ENCODE data around the gene USP6NL.

The USP6NL gene

DNA sequence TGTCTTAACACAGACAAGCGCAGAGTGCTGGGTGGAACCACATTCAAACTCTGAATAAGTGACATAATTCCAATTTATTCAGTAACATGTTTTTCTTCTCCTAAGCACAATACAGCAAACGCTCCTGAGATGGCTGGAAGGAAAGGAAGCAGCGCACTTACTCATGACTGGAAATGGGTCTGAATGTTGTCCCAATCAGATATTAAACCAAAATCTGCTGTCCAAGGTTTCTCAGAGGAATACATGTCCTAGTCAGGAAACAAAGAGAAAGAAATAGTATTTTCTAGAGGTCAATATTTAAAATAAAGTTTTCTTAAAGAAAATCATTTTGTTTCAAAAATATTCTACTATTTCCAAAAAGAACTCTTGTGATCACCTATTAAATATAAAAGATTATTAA, 14.0 kb downstream of the USP6NL start:
- Mint-ChIP-seq H3K36me3 (ENCODE audit: insufficient read depth) (no peaks in the 10 kb centered on the region), H3K4me3 (no peak overlapping the region), H3K27me3 (peaks cover 32 to 35% of the 10 kb centered on the region in 2 donors), H3K27ac (no peak overlapping the region), H3K4me1 (ENCODE audit: low read depth in 2 of 2) (peaks cover 0 to 2% of the 10 kb centered on the region in 2 donors), H3K9me3 (no peaks in the 10 kb centered on the region)
- ATAC-seq (replicated peaks) (no peak), DNase-seq (no peak)

DNA sequence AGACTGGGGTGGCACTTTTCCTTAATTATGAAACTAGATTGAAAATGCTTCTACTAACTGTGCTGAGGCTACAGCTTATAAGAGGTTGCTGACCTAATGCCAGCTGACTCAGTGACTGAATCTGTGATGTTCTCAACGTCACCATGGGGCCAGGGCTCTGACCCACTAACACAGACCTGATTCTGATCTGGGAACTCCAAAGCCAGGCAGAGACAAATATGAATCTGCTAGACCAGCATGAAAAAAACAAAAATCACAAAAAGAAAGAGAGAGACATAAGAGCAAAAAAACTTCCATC, 16.1 kb downstream of the USP6NL start:
- ATAC-seq (replicated peaks) (no peak), DNase-seq (no peak)
- Mint-ChIP-seq H3K4me3 (no peak overlapping the region), H3K27ac (no peak overlapping the region), H3K9me3 (no peaks in the 10 kb centered on the region), H3K36me3 (ENCODE audit: insufficient read depth) (no peaks in the 10 kb centered on the region), H3K27me3 (peaks cover 24 to 39% of the 10 kb centered on the region in 2 donors), H3K4me1 (ENCODE audit: low read depth in 2 of 2) (no peaks in the 10 kb centered on the region)

DNA sequence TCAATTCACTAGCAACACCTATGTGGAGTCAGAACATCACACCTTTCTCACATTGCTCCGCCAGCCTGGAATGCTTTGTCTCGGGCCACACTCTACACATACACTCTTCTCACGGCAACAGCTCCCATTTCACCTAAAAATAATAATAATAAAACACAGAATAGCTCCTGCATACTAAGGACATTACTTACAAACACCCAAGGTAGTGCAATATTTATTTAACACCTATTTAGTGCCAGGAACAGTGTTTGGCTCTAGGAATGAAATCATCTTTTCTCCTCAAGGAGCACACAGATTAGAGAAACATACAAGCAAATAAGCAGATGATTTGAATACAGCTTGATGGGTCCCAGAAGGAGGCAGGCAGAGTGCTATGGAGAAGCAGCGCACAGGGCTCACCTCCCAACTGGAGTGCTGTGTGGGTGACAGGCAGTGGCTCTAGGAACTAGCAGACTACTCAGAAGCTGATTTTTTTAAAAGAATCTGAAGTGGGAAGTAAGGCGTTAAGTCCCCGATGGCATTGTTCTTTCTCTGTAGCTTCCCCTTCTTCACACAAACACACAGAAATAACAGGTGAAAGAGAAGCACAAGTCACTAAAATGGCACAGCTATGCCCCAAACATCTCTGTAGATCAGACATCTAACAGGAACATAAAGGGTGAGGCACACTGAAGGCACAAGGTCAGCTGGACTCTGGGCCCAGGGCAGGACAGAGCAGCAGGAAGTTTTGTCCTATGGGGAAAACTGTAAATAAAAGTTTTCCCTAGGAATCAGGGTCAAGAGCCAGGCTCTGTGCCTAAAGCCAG, 16.7 kb downstream of the USP6NL start:
- DNase-seq, result no peak
- H3K9me3 Mint-ChIP-seq, result no peaks in the 10 kb centered on the region
- no peak overlapping the region for H3K4me3 Mint-ChIP-seq
- no peaks in the 10 kb centered on the region for H3K4me1 Mint-ChIP-seq (ENCODE audit: low read depth in 2 of 2)
- no peaks in the 10 kb centered on the region for H3K36me3 Mint-ChIP-seq (ENCODE audit: insufficient read depth)
- no peak overlapping the region for H3K27ac Mint-ChIP-seq
- ATAC-seq (replicated peaks), result no peak
- H3K27me3 Mint-ChIP-seq, result peaks cover 18 to 39% of the 10 kb centered on the region in 2 donors

DNA sequence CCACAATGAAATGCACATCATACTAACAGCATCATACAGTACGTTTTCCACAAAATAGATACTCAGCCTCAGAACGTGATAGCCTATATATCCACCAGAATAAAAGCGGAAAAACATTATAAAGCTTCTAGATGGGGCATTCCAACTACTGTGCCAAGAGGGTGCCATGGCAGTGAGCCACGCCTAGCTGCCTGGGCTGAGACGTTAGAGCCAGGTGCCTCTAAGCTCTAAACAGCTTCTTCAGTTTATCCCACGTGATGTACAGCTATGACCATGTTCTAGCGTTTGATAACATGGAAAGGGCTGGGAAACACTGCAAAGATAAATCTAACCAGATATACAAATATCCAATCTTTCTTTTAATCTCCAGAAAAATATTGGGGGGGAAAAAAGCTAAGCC, 17.8 kb downstream of the USP6NL start:
- Mint-ChIP-seq H3K9me3 (no peaks in the 10 kb centered on the region), H3K27me3 (peaks cover 16 to 42% of the 10 kb centered on the region in 2 donors), H3K4me1 (ENCODE audit: low read depth in 2 of 2) (no peaks in the 10 kb centered on the region), H3K27ac (no peak overlapping the region), H3K4me3 (no peak overlapping the region), H3K36me3 (ENCODE audit: insufficient read depth) (no peaks in the 10 kb centered on the region)
- DNase-seq (no peak), ATAC-seq (replicated peaks) (no peak)

DNA sequence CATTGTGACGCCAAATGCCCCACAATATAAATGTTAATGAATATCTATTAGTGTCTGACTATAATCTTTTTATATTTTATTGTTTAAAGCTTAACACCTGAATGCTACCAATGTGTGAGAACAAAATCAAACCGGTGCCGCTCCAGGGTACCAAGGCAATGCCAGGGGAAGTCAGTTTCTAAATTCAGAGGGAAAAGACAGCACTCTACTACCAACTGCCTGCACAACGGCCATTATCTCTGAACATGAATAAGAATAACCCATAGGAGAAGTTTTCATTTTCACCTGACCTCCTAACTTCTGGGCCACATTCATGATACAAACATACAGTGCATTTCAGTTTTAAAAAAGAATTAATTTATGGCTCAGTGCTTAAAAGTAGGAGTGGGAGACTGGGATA, 21.7 kb downstream of the USP6NL start:
- no peak for ATAC-seq (replicated peaks)
- Mint-ChIP-seq H3K4me3 (no peak overlapping the region), H3K4me1 (ENCODE audit: low read depth in 2 of 2) (no peaks in the 10 kb centered on the region), H3K9me3 (no peaks in the 10 kb centered on the region), H3K27ac (no peak overlapping the region), H3K27me3 (peaks cover 20 to 45% of the 10 kb centered on the region in 2 donors), H3K36me3 (ENCODE audit: insufficient read depth) (no peaks in the 10 kb centered on the region)
- DNase-seq, result no peak

DNA sequence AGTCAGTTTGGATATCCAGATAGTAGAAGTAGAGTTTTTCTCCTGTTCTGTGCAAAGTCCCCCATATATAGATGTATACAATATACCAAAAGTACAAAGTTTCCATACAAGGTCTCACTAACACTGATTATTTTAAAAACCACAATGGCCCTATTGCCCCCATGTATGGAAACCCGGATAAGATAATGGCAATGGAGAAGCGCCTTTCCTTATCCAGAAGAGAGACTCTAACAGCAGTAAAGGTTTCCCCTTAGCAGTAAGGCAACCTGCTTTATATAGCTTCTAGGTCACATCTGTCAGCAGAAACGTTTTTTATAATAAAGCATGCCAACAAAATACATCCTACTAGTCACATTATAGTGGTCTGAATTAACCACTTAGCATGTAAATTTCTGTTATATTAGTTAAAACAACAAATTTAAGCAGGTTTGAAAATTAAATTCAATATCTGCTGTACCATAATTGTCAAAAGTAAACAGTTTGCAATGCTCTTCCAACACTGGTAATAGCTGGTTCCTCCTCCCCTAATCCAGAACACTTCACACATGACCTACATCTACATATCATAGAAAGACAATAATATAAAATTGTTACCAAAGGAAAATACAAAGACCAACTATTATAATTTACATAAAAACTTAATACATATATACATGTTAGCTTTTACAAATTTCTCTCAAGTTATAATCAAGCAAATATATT, 22.4 kb downstream of the USP6NL start:
- H3K4me1 Mint-ChIP-seq (ENCODE audit: low read depth in 2 of 2), result no peaks in the 10 kb centered on the region
- H3K27me3 Mint-ChIP-seq, result peaks cover 13 to 43% of the 10 kb centered on the region in 2 donors
- no peak overlapping the region for H3K4me3 Mint-ChIP-seq
- no peak overlapping the region for H3K27ac Mint-ChIP-seq
- no peaks in the 10 kb centered on the region for H3K9me3 Mint-ChIP-seq
- DNase-seq (no peak), ATAC-seq (replicated peaks) (no peak)
- no peaks in the 10 kb centered on the region for H3K36me3 Mint-ChIP-seq (ENCODE audit: insufficient read depth)

DNA sequence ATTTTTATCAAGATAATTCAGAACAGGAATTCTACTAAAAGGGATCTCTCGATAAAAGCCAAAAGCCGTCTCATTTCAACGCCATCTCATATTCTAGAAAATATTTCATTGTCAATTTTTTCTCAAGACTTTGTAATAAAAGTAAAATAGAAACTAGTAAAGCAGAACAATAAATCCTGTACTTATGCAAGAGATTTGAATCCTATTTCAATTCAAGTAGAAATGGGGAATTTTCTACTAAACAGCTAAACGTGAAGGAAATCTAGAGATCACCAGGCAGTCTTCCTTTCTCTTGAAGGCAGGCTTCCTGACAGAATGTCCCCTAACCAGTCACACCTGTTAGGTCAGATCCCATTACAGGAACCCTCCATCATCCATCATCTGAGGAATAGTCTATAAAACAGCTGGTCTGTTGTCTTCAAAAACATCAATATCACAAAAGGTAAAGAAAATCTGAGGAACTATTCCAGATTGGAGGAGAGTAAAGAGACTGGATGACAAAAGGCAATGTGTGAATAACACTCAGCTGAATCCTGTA, 23.7 kb downstream of the USP6NL start:
- no peaks in the 10 kb centered on the region for H3K4me1 Mint-ChIP-seq (ENCODE audit: low read depth in 2 of 2)
- DNase-seq (no peak), ATAC-seq (replicated peaks) (no peak)
- no peak overlapping the region for H3K27ac Mint-ChIP-seq
- H3K27me3 Mint-ChIP-seq, result peaks cover 8 to 40% of the 10 kb centered on the region in 2 donors
- H3K36me3 Mint-ChIP-seq (ENCODE audit: insufficient read depth), result no peaks in the 10 kb centered on the region
- no peaks in the 10 kb centered on the region for H3K9me3 Mint-ChIP-seq
- H3K4me3 Mint-ChIP-seq, result no peak overlapping the region

DNA sequence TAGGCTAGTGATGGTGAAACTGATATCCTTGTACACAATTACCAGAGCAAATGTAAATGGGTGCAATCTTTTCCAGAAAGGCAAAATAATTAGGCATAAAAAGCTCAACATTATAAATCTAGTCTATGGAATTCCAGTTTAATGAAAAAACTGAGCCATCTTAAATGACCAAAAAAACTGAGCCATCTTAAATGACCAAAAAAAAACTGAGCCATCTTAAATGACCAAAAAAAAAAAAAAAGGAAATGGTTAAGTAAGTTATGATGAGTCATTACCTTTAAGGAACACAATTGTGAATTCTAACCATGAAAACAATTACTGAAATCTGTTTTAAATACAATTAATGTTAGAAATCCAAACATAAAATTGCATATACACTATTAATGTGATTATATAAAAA, 25.3 kb downstream of the USP6NL start:
- DNase-seq (no peak), ATAC-seq (replicated peaks) (no peak)
- H3K36me3 Mint-ChIP-seq (ENCODE audit: insufficient read depth), result no peaks in the 10 kb centered on the region
- no peak overlapping the region for H3K4me3 Mint-ChIP-seq
- no peak overlapping the region for H3K27ac Mint-ChIP-seq
- peaks cover 8 to 40% of the 10 kb centered on the region in 2 donors for H3K27me3 Mint-ChIP-seq
- no peaks in the 10 kb centered on the region for H3K9me3 Mint-ChIP-seq
- H3K4me1 Mint-ChIP-seq (ENCODE audit: low read depth in 2 of 2), result no peaks in the 10 kb centered on the region

DNA sequence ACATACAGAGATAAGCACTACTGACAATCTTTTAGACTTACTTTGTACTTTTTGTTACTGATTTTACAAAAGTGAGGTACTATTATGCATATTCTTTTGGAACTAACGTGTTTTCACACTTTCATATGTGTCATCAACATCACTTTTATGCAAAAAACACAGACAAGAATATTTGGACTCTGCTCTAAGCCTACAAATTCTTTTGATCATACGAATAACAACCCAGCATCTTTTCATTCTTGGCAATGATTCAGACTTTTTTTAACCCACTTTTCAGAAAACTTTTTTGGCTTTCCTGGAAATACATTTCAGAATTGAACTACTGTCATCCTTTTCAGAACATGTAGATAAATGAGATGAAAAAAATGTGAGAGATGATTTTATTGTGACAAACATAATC, 30.2 kb downstream of the USP6NL start:
- Mint-ChIP-seq H3K4me3 (no peak overlapping the region), H3K36me3 (ENCODE audit: insufficient read depth) (no peaks in the 10 kb centered on the region), H3K9me3 (no peaks in the 10 kb centered on the region), H3K27me3 (peaks cover 10 to 27% of the 10 kb centered on the region in 2 donors), H3K4me1 (ENCODE audit: low read depth in 2 of 2) (no peaks in the 10 kb centered on the region), H3K27ac (no peak overlapping the region)
- DNase-seq (no peak), ATAC-seq (replicated peaks) (no peak)

DNA sequence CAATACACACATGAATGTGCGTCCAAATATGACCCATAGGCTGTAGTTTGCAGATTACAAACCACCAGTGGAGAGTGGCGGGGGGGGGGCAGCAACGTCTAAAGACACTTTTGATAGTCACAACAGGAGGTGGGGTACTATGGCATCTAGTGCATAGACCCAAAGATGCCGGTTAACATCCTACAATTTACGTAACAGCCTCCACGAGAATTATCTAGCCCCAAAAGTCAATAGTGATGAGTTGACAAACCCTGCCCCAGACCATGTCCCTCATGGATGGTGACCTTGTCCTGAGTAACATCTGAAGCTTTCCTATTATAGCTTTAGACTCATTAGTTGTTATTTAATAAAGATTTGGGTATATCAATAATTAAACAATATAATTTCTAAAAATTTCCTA, 31.6 kb downstream of the USP6NL start:
- no peak for ATAC-seq (replicated peaks)
- H3K27ac Mint-ChIP-seq, result no peak overlapping the region
- H3K4me1 Mint-ChIP-seq (ENCODE audit: low read depth in 2 of 2), result no peaks in the 10 kb centered on the region
- peaks cover 18 to 22% of the 10 kb centered on the region in 2 donors for H3K27me3 Mint-ChIP-seq
- H3K36me3 Mint-ChIP-seq (ENCODE audit: insufficient read depth), result no peaks in the 10 kb centered on the region
- no peaks in the 10 kb centered on the region for H3K9me3 Mint-ChIP-seq
- H3K4me3 Mint-ChIP-seq, result no peak overlapping the region
- DNase-seq, result no peak

DNA sequence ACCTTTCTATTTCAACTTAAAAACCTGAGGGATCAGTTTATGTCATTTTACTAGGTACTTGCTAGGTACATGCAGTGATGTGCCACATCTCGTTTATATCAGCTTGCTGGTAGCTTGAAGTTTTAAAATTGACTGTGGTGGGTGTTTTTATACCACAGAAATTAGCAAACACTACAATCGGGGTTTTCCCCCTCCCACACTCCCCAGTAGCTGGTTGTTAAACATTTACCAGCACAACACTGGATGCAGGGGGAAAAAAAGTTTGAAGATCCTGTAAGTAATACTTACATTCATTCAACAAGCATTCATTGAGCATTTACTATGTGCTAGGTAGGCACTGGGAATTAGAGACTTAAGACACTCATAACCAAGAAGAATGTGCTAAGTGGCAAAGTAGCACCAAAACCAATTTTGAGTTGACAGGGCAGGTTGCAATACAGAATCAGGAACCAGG, 32.6 kb downstream of the USP6NL start:
- H3K27ac Mint-ChIP-seq, result no peak overlapping the region
- H3K9me3 Mint-ChIP-seq, result no peaks in the 10 kb centered on the region
- peaks cover 16 to 23% of the 10 kb centered on the region in 2 donors for H3K27me3 Mint-ChIP-seq
- H3K4me3 Mint-ChIP-seq, result no peak overlapping the region
- ATAC-seq (replicated peaks) (no peak), DNase-seq (no peak)
- H3K4me1 Mint-ChIP-seq (ENCODE audit: low read depth in 2 of 2), result no peaks in the 10 kb centered on the region
- no peaks in the 10 kb centered on the region for H3K36me3 Mint-ChIP-seq (ENCODE audit: insufficient read depth)

DNA sequence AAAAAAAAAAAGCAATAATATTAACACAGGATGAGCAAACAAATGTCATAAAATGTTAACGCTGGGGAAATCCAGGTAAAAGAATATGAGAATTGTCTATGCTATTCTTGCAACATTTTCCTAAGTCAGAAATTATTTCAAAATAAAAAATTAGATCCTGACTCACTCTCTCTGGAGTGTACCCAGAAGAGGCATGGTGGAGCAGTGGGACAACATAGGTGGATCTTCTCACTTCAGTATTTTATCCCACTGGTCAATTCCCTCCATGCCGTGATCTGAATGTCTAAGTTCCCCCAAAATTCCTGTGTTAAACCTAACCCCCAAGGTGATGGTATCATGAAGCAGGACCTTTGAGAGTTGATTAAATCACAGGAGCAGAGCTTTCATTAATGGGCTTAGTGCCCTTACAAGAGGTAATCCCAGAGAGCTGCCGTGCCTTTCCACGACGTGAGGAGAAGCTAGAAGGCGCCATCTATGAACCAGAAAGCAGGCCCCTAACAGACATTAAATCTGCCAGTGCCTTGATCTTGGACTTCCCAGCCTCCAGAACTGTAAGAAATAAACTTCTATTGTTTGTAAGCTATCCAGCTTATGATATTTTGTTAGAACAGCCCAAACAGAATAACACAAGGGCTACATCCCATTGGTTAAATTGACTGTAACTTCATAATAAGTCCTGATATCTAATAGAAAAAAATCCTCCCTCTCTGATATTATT, 35.2 kb downstream of the USP6NL start:
- peaks cover 16 to 23% of the 10 kb centered on the region in 2 donors for H3K27me3 Mint-ChIP-seq
- no peak overlapping the region for H3K27ac Mint-ChIP-seq
- no peaks in the 10 kb centered on the region for H3K36me3 Mint-ChIP-seq (ENCODE audit: insufficient read depth)
- H3K4me3 Mint-ChIP-seq, result no peak overlapping the region
- no peaks in the 10 kb centered on the region for H3K4me1 Mint-ChIP-seq (ENCODE audit: low read depth in 2 of 2)
- no peak for DNase-seq
- no peaks in the 10 kb centered on the region for H3K9me3 Mint-ChIP-seq
- no peak for ATAC-seq (replicated peaks)

DNA sequence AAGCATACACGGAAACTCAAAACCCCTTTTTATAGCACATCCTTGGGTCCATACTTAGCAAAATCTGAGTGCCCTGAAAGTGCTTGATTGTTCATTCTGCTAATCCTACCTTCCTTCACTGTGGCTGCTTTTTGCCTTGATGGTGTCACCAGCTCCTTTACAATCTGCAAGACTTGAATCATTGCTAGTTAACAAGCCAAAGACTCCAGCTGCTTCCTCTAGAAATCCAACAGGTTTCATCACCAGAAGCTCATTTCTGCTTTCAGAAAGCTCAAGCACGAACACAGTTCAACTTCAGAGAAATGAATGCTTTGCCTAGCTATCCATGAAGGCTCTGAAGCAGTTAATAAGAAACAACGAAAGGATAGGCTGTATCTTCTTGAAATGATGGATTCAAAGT, 38.0 kb downstream of the USP6NL start:
- no peak overlapping the region for H3K27ac Mint-ChIP-seq
- H3K9me3 Mint-ChIP-seq, result no peaks in the 10 kb centered on the region
- H3K4me1 Mint-ChIP-seq (ENCODE audit: low read depth in 2 of 2), result no peaks in the 10 kb centered on the region
- no peak overlapping the region for H3K4me3 Mint-ChIP-seq
- H3K27me3 Mint-ChIP-seq, result peaks cover 0 to 13% of the 10 kb centered on the region in 2 donors
- DNase-seq (no peak), ATAC-seq (replicated peaks) (no peak)
- H3K36me3 Mint-ChIP-seq (ENCODE audit: insufficient read depth), result no peaks in the 10 kb centered on the region
